Measurements from ENCODE around the gene TMEM200C.

GRCh38 chr18:5884375-5884774 is 10.9 kb downstream of the TMEM200C start:
- TF ChIP-seq CTCF (IDR thresholded peaks at IDR 0.05; ENCODE audit: insufficient read depth, low read length, poor library complexity, severe bottlenecking) (no peak), EZH2phosphoT487 (conservative IDR thresholded peaks at IDR 0.05; ENCODE audit: low read length) (no peak)
